SK-N-SH (cell line): ENCODE results near the gene ZDHHC5.
"Not testable (repeated sequence)": the region's sequence is repeated elsewhere in the genome, so short reads cannot be mapped to it uniquely, and the experiment has no call there.

Experiments used
- EP300 ChIP-seq, 2 experiments: IDR thresholded peaks; 2 replicates each; pipeline versions ENCODE4 v1.4.0 to v1.6.1; 2012; ENCODE audit warnings: borderline replicate concordance in 1 of 2, low read depth in 1 of 2, low read length in 1 of 2
- GABPA ChIP-seq: IDR thresholded peaks from 2 replicates; pipeline ENCODE4 v1.4.0; 2012; ENCODE audit warnings: low read depth, mild to moderate bottlenecking
- RAD21 ChIP-seq: IDR thresholded peaks from 2 replicates; pipeline ENCODE4 v1.6.1; 2012; ENCODE audit warnings: mild to moderate bottlenecking, low read length
- SIN3A ChIP-seq: IDR thresholded peaks from 2 replicates; pipeline ENCODE4 v1.6.1; 2012; ENCODE audit warnings: low read depth, mild to moderate bottlenecking, low read length, moderate library complexity, borderline replicate concordance
- SMC3 ChIP-seq: IDR thresholded peaks from 2 replicates; pipeline ENCODE4 v1.6.1; 2012; ENCODE audit warnings: low read depth, low read length, improper control_type of control experiment
- TAF1 ChIP-seq: IDR thresholded peaks from 2 replicates; pipeline ENCODE4 v1.6.1; 2012; ENCODE audit warnings: low read depth, mild to moderate bottlenecking, low read length, moderate library complexity, borderline replicate concordance
- YY1 ChIP-seq: IDR thresholded peaks from 2 replicates; pipeline ENCODE4 v1.4.0; 2012; ENCODE audit warnings: low read depth, mild to moderate bottlenecking
- TF ChIP-seq, protein P1 (sequence below): fragments of 200-600 bp; sonication (generic); IDR thresholded peaks from 2 replicates; pipeline ENCODE4 v1.6.1; 2017; ENCODE audit warnings: antibody characterized with exemption, mild to moderate bottlenecking, moderate library complexity
- TF ChIP-seq, protein P2 (sequence below): IDR thresholded peaks from 2 replicates; pipeline ENCODE4 v1.6.1; 2012; ENCODE audit warnings: mild to moderate bottlenecking, low read depth, low read length, moderate library complexity

DNA sequence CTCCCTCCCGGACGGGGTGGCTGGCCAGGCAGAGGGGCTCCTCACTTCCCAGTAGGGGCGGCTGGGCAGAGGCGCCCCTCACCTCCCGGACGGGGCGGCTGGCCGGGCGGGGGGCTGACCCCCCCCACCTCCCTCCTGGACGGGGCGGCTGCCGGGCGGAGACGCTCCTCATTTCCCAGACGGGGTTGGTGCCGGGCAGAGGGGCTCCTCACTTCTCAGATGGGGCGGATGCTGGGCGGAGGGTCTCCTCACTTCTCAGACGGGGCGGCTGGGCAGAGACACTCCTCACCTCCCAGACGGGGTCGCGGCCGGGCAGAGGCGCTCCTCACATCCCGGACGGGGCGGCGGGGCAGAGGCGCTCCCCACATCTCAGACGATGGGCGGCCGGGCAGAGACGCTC, 48.8 kb downstream of the ZDHHC5 start:
- TF ChIP-seq, protein P1, sequence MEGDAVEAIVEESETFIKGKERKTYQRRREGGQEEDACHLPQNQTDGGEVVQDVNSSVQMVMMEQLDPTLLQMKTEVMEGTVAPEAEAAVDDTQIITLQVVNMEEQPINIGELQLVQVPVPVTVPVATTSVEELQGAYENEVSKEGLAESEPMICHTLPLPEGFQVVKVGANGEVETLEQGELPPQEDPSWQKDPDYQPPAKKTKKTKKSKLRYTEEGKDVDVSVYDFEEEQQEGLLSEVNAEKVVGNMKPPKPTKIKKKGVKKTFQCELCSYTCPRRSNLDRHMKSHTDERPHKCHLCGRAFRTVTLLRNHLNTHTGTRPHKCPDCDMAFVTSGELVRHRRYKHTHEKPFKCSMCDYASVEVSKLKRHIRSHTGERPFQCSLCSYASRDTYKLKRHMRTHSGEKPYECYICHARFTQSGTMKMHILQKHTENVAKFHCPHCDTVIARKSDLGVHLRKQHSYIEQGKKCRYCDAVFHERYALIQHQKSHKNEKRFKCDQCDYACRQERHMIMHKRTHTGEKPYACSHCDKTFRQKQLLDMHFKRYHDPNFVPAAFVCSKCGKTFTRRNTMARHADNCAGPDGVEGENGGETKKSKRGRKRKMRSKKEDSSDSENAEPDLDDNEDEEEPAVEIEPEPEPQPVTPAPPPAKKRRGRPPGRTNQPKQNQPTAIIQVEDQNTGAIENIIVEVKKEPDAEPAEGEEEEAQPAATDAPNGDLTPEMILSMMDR: not testable (repeated sequence)
- not testable (repeated sequence) for TF ChIP-seq YY1; EP300 (IDR thresholded peaks at IDR 0.05; ENCODE audit: borderline replicate concordance in 1 of 2, low read depth in 1 of 2, low read length in 1 of 2); TAF1; GABPA; SMC3; RAD21; SIN3A
- TF ChIP-seq, protein P2, sequence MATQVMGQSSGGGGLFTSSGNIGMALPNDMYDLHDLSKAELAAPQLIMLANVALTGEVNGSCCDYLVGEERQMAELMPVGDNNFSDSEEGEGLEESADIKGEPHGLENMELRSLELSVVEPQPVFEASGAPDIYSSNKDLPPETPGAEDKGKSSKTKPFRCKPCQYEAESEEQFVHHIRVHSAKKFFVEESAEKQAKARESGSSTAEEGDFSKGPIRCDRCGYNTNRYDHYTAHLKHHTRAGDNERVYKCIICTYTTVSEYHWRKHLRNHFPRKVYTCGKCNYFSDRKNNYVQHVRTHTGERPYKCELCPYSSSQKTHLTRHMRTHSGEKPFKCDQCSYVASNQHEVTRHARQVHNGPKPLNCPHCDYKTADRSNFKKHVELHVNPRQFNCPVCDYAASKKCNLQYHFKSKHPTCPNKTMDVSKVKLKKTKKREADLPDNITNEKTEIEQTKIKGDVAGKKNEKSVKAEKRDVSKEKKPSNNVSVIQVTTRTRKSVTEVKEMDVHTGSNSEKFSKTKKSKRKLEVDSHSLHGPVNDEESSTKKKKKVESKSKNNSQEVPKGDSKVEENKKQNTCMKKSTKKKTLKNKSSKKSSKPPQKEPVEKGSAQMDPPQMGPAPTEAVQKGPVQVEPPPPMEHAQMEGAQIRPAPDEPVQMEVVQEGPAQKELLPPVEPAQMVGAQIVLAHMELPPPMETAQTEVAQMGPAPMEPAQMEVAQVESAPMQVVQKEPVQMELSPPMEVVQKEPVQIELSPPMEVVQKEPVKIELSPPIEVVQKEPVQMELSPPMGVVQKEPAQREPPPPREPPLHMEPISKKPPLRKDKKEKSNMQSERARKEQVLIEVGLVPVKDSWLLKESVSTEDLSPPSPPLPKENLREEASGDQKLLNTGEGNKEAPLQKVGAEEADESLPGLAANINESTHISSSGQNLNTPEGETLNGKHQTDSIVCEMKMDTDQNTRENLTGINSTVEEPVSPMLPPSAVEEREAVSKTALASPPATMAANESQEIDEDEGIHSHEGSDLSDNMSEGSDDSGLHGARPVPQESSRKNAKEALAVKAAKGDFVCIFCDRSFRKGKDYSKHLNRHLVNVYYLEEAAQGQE: not testable (repeated sequence)
